OCI-LY7 (cell line): ENCODE data around the gene ASB2. TPM values are rescaled to one million over a fixed set of nuclear protein-coding genes. Genes with fewer than 3 reads are reported as not detected.

Experiments
- BruUV-seq: library from RNA; stranded (reverse); fragments of 400-500 nt; replicated peaks from 2 replicates; lab custom pipeline; 2021; lab: Mats Ljungman, UMichigan
- CTCF ChIA-PET: fragments of 300-600 bp; sonication (Branson Sonifier 250); formaldehyde crosslinking; loops from one replicate; lab custom pipeline; 2022; ENCODE audit warnings: antibody characterized with exemption; ENCODE audit not compliant: unreplicated experiment; lab: Charles Lee
- POLR2A ChIA-PET: fragments of 300-600 bp; sonication (Branson Sonifier 250); formaldehyde crosslinking; loops from one replicate; lab custom pipeline; 2022; ENCODE audit warnings: antibody characterized with exemption; lab: Charles Lee
- DNase-seq: peaks from one replicate; pipeline ENCODE4 v3.0.0-alpha.2; 2015; ENCODE audit warnings: low spot score
- H2AFZ ChIP-seq: fragments of 200-600 bp; sonication (generic), shearing (Covaris generic); 2 replicates; pipeline ENCODE4 v1.6.1; 2014; ENCODE audit warnings: mild to moderate bottlenecking, antibody characterized with exemption, low read length, moderate library complexity
- H3K27ac ChIP-seq: fragments of 200-600 bp; sonication (generic); 2 replicates; pipeline ENCODE4 v1.5.1; 2014; ENCODE audit warnings: mixed run types, low read depth, mild to moderate bottlenecking, moderate library complexity, low read length, inconsistent platforms; ENCODE audit not compliant: poor library complexity, severe bottlenecking
- H3K36me3 ChIP-seq: fragments of 200-600 bp; sonication (generic); 2 replicates; pipeline ENCODE4 v1.6.1; 2014; ENCODE audit warnings: mild to moderate bottlenecking, antibody characterized with exemption, low read length, moderate library complexity, mixed read lengths; ENCODE audit not compliant: insufficient read depth
- H3K4me1 ChIP-seq: fragments of 200-600 bp; sonication (generic); 2 replicates; pipeline ENCODE4 v1.5.1; 2014; ENCODE audit warnings: mild to moderate bottlenecking, low read length; ENCODE audit not compliant: insufficient read depth, poor library complexity, severe bottlenecking
- H3K4me2 ChIP-seq: fragments of 200-600 bp; sonication (generic); 2 replicates; pipeline ENCODE4 v1.6.1; 2014; ENCODE audit warnings: mild to moderate bottlenecking, low read length
- H3K4me3 ChIP-seq: fragments of 200-600 bp; sonication (generic); 2 replicates; pipeline ENCODE4 v1.5.1; 2014; ENCODE audit warnings: mild to moderate bottlenecking, low read depth, low read length; ENCODE audit not compliant: poor library complexity, severe bottlenecking
- H3K79me2 ChIP-seq: fragments of 200-600 bp; sonication (generic); 2 replicates; pipeline ENCODE4 v1.6.1; 2016; ENCODE audit warnings: low read depth, mild to moderate bottlenecking, low read length, moderate library complexity, mixed read lengths; ENCODE audit not compliant: insufficient read depth
- H3K9me2 ChIP-seq: fragments of 200-600 bp; sonication (generic); 2 replicates; pipeline ENCODE4 v1.6.1; 2016; ENCODE audit warnings: mild to moderate bottlenecking, low read length, mixed read lengths; ENCODE audit not compliant: insufficient read depth
- H3K9me3 ChIP-seq: fragments of 200-600 bp; sonication (generic); 2 replicates; pipeline ENCODE4 v1.6.1; 2014; ENCODE audit warnings: mild to moderate bottlenecking, mixed run types, low read length, mixed read lengths
- H4K20me1 ChIP-seq: fragments of 200-600 bp; sonication (generic); 2 replicates; pipeline ENCODE4 v1.6.1; 2014; ENCODE audit warnings: mild to moderate bottlenecking, antibody characterized with exemption, low read length, moderate library complexity, mixed read lengths; ENCODE audit not compliant: insufficient read depth
- EZH2phosphoT487 ChIP-seq: fragments of 200-600 bp; sonication (generic); IDR thresholded peaks from 2 replicates; pipeline ENCODE4 v1.6.1; 2018; ENCODE audit warnings: low read depth, borderline replicate concordance, mild to moderate bottlenecking, mixed run types, antibody characterized with exemption, low read length, moderate library complexity, mixed read lengths
- intact Hi-C: fragments of 100-400 bp; cut with micrococcal nuclease; formaldehyde crosslinking; loops from one replicate; pipeline ENCODE4 v1.10.0; 2022; ENCODE audit not compliant: unreplicated experiment
- total RNA-seq, 2 experiments: library from RNA; depleted of rRNA in 1 of 2; stranded (reverse); fragments of >200 nt in 1 of 2; shearing (Covaris generic) in 1 of 2; gene quantifications; 2 replicates each; pipeline ENCODE4 v1.2.3, GENCODE V29; 2014 to 2022
- TF ChIP-seq, protein P1 (sequence below): fragments of 200-600 bp; sonication (generic); conservative IDR thresholded peaks from 2 replicates; pipeline ENCODE4 v1.5.1; 2014; ENCODE audit warnings: mild to moderate bottlenecking, antibody characterized with exemption, low read length, moderate library complexity, mixed read lengths

The ASB2 gene
- total RNA-seq, 2 experiments from 2014 or later: 21.7 to 23.6 TPM

DNA sequence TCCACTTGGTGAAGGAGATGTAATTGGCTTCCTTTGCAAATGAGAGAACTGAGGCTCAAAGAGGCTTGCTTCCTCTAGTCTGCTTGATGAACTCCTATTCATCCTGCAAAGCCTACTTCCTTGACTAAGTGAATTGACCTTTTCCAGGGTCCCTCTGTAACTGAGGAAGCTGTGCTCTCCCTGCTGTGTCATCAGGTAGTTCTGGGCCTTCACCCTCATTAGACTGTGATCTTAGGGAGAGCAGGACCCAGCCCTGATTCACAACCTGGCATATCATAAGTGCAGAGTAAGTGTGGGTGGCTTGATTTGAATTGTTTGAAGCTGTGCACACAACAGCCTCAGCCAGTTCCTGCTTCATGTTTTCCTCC, 16.3 kb downstream of the ASB2 start:
- H3K36me3 ChIP-seq: no peaks in the 10 kb centered on the region
- H4K20me1 ChIP-seq: no peaks in the 10 kb centered on the region
- H3K4me3 ChIP-seq: peak overlapping the region; percentile 51
- intact Hi-C loops: loop anchor here (10.0 kb wide), 1 partner anchor 755 kb away; the partner anchor contains the start of genes GON7 and UBR7
- peaks cover 93% of the 10 kb centered on the region for H3K4me1 ChIP-seq
- peak; percentile 50 for DNase-seq
- BruUV-seq: no TSS peak
- peak overlapping the region; percentile 17; the same call in 1 of the 2 replicates for H2AFZ ChIP-seq
- H3K9me2 ChIP-seq: no peaks in the 10 kb centered on the region
- H3K27ac ChIP-seq: peak overlapping the region; percentile 92
- H3K4me2 ChIP-seq: peak overlapping the region; percentile 95
- H3K9me3 ChIP-seq: no peaks in the 10 kb centered on the region
- ChIA-PET POLR2A (interaction anchor here (2.3 to 6.3 kb wide), 3 partner anchors 8 to 20 kb away, joined by 7 to 70 read pairs (median 16); partner anchors contain the start of gene ASB2), CTCF (interaction anchor here (1.2 to 1.7 kb wide), 3 partner anchors 7 to 20 kb away, joined by 3 to 5 read pairs (median 4); no protein-coding TSS in a partner anchor)
- TF ChIP-seq EZH2phosphoT487: no peak
- TF ChIP-seq, protein P1, sequence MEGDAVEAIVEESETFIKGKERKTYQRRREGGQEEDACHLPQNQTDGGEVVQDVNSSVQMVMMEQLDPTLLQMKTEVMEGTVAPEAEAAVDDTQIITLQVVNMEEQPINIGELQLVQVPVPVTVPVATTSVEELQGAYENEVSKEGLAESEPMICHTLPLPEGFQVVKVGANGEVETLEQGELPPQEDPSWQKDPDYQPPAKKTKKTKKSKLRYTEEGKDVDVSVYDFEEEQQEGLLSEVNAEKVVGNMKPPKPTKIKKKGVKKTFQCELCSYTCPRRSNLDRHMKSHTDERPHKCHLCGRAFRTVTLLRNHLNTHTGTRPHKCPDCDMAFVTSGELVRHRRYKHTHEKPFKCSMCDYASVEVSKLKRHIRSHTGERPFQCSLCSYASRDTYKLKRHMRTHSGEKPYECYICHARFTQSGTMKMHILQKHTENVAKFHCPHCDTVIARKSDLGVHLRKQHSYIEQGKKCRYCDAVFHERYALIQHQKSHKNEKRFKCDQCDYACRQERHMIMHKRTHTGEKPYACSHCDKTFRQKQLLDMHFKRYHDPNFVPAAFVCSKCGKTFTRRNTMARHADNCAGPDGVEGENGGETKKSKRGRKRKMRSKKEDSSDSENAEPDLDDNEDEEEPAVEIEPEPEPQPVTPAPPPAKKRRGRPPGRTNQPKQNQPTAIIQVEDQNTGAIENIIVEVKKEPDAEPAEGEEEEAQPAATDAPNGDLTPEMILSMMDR: no peak
- H3K79me2 ChIP-seq: no peaks in the 10 kb centered on the region

DNA sequence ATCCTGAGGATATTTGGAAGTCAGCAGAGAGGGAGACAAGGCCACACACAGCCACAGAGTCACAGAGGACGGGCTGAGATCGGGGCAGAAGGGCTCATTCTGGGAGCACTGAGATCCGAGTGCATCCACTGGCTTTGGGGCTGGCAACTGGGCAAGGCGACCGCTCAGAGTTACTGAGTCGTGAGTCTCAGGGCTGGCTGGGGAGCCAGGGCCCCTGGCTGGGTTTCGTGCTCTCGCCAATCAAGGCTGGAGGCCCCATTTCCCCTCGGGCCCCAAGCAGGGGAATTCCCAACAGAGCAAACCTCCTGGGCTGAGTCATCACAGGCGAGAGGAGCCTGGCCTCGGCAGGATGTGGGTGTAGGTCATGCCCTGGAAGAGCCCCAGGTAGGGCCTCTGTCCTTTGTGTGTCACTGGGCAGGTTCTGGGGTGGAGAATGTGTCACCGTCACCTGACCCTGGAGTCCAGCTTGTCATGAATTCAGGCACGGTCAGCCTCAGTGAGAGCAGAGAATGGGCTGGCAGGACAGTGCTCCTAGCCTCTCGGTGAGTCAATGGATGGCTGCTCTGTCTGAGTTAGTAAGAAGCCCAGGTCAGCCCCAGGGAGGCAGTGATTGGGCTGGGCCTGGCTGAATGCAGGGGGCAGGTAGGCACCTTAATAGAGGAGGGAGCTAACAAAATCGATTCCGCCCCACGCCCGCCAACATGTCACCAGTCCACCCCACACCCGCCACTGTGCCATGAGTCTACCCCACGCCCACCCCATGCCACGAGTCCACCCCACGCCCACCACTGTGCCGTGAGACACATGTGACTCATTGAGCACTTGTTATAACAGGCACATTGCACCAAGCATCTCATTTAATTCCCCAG, 16.9 kb downstream of the ASB2 start:
- BruUV-seq: no TSS peak
- Histone ChIP-seq H3K79me2 (no peaks in the 10 kb centered on the region; the same call in 1 of the 2 replicates), H2AFZ (peak overlapping the region; percentile 17; the same call in 1 of the 2 replicates), H3K27ac (peak overlapping the region; percentile 92), H3K9me3 (no peaks in the 10 kb centered on the region), H3K9me2 (no peaks in the 10 kb centered on the region), H3K4me2 (peak overlapping the region; percentile 95), H3K36me3 (no peaks in the 10 kb centered on the region), H4K20me1 (no peaks in the 10 kb centered on the region), H3K4me1 (peaks cover 99% of the 10 kb centered on the region), H3K4me3 (peak overlapping the region; percentile 51)
- TF ChIP-seq EZH2phosphoT487: no peak
- TF ChIP-seq, protein P1: no peak
- CTCF ChIA-PET: interaction anchor here (1.2 to 1.7 kb wide), 4 partner anchors 8 to 20 kb away, joined by 3 to 5 read pairs (median 4); no protein-coding TSS in a partner anchor
- peak; percentile 87 for DNase-seq
- intact Hi-C loops: loop anchor here (10.0 kb wide), 3 partner anchors 755 to 1705 kb away; partner anchors contain the start of genes DICER1, GON7 and UBR7
- POLR2A ChIA-PET: interaction anchor here (1.2 to 6.3 kb wide), 4 partner anchors 9 to 31 kb away, joined by 3 to 70 read pairs (median 12); partner anchors contain the start of gene ASB2
